Astrocyte (in vitro differentiated cells and primary cell): ENCODE results near the gene SF3B2.

Experiments
- EZH2 ChIP-seq: IDR thresholded peaks from 2 replicates; pipeline ENCODE4 v1.6.1; 2012; ENCODE audit warnings: mild to moderate bottlenecking, low read length, inconsistent platforms; ENCODE audit not compliant: insufficient read depth
- TF ChIP-seq, protein P1 (sequence below): IDR thresholded peaks from 2 replicates; pipeline ENCODE4 v1.5.1; 2011; ENCODE audit warnings: low read depth, mild to moderate bottlenecking, inconsistent platforms, low read length, moderate library complexity; ENCODE audit not compliant: insufficient read depth

DNA sequence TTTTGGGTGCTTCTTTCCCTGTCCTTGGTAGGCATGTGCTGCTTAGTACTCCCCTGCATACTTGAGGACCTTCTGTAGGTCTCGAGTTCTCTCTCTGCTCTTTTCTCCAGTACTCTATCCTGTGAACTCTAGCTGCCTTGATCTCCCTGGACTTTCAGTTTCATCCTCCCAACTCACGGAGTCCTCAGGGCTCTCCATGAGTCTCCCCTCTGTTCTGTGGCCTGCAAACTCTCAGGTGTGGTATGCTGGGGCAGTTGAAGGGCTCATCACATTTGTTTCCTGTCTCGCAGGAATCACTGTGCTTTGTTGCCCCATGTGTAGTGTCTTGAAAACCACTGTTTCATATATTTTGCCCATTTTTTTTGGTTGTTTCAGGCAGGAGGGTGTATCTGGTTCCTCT is 14.6 kb downstream of the SF3B2 start:
- TF ChIP-seq, protein P1, sequence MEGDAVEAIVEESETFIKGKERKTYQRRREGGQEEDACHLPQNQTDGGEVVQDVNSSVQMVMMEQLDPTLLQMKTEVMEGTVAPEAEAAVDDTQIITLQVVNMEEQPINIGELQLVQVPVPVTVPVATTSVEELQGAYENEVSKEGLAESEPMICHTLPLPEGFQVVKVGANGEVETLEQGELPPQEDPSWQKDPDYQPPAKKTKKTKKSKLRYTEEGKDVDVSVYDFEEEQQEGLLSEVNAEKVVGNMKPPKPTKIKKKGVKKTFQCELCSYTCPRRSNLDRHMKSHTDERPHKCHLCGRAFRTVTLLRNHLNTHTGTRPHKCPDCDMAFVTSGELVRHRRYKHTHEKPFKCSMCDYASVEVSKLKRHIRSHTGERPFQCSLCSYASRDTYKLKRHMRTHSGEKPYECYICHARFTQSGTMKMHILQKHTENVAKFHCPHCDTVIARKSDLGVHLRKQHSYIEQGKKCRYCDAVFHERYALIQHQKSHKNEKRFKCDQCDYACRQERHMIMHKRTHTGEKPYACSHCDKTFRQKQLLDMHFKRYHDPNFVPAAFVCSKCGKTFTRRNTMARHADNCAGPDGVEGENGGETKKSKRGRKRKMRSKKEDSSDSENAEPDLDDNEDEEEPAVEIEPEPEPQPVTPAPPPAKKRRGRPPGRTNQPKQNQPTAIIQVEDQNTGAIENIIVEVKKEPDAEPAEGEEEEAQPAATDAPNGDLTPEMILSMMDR: no peak
- TF ChIP-seq EZH2: no peak
